Fibroblast of skin of left biceps (primary cell): ENCODE measurements around the gene DISP1.
A peak's percentile ranks its signal among the peaks of the same experiment; 100 is the strongest.
"Not testable (repeated sequence)": the region's sequence is repeated elsewhere in the genome, so short reads cannot be mapped to it uniquely, and the experiment has no call there.

Experiments used
- DNase-seq, 2 experiments: peaks; one replicate each; pipeline ENCODE4 v3.0.0-alpha.2; 2013; ENCODE audit warnings: low read depth in 2 of 2

Gene DISP1

DNA sequence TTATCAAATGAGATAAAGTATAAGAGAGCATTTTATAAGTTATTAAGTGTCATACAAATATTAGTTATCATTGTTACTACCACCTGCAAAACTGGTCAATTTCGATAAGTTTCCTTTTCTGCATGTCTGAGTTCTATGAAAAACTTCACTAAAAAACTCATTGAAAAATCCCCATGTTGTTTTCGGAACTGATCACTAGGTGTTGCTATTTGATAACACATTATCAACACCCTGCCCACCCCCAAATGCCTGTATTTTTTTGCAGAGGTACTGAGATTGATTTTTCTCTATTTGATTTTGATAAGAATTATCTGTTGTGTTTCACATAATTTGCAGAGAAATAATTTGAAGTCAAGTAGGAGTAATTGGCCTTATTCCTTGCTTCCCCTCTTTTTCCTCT is 22.1 kb upstream of the DISP1 start:
- no peak for DNase-seq

DNA sequence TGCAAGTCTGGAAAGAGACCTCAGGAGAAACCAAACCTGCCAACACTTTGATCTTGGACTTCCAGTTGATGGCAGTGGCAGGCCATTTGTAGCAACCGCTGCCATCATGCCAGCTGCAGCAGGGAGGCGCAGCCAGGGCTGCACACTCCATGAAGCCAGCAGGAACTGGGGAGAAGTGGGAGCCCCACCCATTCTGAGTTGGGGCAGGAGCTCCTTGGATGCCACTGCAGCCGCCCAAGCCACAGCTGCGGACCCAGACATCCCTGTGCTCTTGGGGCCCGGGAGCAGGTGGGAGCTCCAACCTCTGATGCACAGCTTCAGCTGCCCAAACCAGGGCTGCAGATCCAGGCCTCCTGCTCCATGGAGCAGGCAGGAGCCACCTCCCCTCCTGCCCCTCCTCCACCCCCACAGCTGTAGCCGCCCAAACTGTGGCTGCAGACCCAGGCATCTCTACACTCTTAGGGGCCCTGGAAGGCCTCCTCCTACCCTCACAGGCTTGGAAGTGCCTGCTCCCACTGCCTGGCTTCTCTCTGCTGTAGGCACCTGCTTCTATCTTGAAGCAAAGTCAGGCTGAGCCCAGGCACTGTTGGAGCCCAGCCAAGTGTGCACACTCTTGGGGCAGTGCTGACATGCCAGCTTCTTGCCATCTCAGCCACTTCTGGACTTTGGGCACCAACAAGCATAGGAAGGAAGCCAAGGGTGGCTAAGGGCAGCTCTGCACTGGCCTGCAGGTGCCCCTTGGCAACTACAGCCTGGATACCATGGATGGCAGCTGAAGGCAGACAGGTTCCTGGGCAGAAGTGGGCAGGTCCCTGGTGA is 20.0 kb upstream of the DISP1 start:
- DNase-seq: no peak

DNA sequence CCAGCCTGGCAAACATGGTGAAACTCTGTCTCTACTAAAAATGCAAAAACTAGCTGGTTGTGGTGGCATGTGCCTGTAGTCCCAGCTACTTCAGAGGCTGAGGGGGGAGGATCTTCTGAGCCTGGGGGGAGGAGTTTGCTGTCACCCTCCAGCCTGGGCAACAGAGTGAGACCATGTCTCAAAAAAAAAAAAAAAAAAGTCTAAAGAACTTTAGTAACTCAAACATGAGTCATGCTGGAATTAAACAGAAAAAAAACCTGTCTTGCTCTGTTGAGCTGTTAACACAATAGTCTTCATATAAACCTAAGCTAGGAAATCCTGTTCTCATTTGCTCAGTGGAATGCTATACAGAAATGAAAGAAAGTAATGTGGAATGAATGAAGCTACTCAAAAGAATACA is 16.7 kb upstream of the DISP1 start:
- no peak for DNase-seq

DNA sequence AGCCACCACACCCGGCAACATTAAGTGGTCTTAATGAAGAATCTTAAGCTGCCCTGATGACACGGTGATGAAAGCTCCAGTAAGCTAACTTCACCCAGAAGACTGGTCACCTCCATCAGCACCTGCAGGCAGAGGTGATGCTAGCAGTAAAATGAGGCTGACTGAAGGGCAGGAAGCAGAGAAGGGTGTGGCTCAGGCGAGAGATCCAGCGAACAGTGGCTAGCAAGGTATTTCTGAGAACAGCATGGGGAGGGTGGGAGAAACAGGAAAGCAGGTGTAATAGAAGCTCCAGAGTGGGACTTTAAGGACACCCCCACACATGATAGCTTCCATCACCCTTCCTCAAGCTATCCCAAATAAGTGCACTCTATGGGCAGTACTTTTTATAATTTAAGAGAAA is 15.9 kb upstream of the DISP1 start:
- DNase-seq: no peak

DNA sequence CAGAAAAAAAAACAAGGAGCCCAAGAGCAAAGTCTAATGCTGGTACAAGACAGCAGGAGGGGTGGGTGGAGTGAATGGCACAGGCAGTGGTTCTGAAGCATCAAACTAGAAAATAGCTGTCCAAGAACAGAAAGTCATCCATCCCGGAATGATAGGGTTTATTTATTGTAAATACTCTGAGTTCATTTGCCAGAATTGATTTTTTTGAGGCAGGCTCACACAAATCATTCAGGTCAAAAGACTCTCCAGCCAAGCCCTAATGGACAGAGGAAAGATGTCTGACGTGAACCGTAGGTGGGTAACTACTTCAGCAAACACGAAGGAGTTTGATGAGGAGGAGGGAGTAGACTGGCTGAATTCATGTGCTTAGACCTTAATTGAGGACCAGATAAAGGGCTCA is 13.8 kb upstream of the DISP1 start:
- DNase-seq: no peak

DNA sequence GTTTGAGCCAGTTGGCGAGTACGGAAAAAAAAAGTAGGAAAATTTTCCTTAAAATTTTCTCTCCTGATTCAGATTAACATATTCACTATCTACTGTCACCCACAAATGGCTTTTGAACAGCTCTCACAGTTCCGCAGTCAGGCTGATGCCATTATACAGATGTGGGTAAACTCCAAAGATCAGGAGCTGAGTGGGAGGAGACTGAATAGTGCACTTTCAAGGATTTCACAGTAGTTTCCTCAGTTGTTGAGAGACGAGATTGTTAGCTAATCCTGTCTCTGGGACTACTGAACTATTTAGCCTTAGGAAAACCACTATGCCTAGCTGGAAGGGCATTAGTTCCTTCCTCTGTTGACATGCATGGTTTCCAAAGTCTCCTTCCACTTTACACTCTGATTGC is 3.2 kb upstream of the DISP1 start:
- no peak for DNase-seq

DNA sequence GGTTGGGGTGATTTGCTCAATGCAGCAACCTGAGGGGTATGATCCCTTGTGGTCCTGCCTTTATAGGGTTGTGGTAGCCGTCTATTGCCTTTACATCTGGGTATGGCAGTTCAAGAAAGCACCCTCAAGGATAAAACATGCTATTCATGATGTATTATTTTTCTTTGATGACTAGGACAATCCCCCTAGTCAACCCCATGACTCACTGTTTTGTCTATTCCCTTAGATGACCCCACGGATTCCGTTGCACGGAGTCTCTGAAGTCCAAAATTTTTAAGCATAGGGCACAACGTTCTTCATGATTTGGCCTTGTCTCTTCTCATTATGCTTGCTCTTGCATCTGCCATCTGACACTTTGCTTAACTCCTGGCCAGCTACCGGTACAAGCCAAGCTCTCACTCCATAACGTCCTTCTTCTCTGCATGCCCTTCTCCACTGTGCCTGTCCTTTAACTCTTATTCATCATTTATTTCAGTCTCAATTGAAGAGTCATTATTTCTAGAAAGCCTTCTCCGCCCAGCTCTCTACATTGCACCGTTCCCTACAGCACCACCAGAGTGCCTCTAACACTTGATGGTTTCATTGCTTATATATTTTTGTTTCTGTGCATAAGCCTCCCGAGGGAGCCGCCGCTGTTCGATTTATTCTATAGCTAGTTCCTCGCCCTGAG is 838 bp upstream of the DISP1 start:
- no peak for DNase-seq

DNA sequence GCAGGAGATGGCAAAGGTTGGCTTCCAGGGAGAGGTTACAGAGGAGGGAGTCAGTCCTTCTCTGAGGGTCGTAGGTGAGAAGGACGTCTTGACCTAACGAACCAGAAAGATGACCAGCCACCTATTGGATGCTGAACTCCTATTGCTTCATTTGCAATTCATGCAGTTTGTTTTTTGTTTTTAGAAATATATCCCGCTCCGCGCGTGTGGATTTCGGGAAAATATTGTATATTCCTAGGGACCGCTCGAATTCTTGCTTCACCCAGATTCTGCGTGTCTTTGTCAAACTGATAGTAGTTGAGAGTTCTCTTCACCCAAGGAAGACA is 564 bp downstream of the DISP1 start:
- DNase-seq: no peak

DNA sequence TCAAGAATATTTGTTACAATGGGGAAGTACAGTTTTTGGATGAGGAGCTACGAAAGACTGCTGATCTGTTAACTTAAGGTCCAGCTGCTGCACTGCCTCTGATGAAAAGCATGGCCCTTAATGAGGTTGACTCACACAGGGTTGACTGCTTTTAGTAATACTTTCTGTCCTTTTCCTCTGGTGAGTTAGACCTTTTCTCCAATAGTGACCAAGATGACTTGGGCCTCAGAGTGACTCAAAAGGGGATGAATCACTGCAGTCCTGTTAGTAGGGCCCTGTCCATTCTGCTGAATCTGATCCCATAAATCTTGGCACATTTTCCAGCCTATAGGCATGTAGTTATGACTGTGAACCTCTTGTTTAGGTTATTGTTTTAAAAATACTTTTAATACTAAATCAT is 2.7 kb downstream of the DISP1 start:
- peak in 1 of 2 experiments; percentile 21 for DNase-seq

DNA sequence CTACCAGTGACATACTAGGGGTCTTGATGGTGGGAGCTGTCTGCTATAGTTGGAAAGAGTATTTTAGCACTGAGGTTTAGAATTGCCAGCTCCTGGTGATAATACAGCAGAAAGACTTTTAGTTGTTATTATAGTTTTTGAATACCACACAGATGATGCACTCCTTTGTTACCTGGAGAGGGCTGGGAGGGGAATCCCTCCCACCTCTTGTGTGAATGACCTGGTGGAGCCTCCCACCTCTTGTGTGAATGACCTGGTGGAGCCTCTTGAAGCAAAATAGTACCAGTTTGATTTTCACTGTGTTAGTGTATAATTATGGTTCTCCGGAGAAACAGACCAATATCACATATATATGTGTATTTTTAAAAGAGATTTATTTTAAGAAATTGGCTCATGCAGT is 3.3 kb downstream of the DISP1 start:
- DNase-seq: no peak

DNA sequence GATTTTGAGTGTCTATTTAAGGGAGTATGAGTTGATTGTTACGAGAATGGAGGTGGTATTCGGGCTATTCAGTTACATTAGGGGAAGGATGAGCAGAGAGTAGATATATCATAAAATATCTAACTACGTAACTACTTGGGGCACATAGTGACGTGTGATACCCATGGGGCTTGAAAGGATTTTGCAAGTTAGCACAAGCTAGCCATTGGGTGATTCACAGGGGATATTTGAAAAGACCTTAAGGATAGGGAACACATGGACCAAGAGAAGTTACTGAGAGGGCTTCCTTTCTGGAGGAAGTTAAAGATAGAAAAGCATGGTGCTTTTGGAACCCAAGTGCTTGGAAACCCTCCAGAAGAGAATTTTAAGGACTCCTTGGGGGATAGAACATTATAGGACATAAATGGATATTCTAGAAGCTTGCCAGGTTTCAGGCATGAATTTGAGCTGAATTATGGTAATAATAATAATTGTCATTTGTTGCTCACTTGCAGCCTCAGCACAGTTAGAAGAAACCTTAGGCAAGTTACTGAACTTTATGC is 5.4 kb downstream of the DISP1 start:
- DNase-seq: no peak

DNA sequence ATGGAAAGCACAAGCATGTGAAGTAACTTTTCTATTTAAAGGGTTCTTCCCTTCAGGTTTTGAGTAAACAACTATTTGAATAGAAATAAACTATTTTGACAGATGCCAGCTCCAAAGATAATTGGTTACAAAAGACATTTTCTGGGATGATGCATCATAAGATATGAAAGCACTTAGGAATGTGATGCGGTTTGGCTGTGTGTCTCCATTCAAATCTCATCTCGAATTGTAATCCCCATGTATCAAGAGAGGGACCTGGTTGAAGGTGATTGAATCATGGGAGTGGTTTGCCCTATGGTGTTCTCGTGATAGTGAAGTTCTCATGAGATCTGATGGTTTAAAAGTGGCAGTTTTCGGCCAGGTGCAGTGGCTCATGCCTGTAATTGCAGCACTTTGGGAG is 6.4 kb downstream of the DISP1 start:
- DNase-seq: no peak

DNA sequence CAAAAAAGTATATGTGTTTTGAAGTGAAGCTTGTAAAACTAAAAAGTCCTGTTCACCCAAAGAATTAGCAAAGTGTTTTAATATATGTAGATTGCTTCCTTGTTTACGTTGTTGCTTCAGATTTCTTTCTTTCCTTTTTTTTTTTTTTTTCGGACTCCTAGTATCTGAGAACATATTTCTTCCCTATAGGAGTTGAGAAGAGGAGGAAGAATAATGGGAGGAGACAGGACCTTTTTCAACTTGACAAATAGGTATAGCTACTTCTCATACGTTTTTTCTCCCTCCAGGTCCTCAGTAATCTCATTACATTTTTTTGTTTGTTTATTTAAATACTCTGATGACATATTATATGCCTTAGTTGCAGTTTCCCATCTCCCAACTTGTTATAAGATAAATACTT is 8.9 kb downstream of the DISP1 start:
- DNase-seq: no peak

DNA sequence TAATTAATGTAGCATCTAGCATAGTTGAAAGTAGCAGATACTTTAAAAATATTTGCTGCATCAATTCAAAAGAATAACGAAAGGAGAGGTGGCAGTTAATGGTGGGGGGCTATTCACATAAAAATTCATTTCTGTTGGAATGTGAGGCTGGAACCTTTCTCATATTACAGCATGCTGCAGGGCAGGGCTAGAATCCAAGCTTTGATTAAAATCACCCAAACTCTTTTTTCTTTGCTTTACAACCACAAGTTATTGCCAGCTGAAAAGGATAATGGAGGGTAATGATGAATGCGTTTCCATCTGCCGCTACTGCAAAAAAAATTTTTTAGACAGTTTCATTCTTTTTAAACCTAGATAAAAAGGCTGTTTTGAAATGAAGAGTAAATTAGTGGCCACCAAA is 9.8 kb downstream of the DISP1 start:
- DNase-seq: no peak

DNA sequence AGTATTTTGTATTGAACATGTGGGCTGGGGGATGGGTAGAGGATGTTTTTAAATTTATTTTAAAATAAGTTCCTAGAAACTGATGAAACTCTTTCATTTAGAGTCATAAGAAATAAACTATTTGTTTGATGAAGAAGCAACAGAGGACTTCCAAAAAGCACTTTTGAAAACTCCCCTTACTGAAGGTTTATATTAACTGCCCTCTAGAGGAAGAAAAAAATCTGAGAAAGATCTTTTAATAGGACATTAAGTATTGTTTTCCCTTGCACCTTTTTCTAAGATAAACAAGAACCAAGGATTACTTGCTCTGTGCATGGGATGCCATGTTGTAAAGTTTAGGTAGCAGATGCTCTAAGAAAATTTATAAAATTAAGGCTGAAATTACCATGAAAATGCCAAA is 14.1 kb downstream of the DISP1 start:
- no peak for DNase-seq

DNA sequence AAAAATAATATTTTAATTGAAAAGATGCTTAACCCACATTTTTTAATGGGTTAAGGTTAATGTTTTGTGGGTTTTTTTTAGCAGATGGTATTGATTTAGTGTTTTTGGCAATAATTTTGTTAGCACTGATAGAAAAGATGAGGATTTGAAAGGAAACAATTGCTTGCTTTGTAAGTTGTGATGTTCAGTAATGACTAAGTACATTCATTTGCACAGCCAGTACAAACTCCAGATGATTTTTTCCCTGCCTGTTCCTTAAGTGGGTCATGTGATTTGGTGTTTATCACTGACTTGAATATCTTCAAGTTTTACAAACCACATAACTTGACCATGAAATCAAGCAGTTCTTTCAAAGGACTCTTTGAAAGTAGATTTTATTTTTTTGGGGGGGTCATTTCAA is 15.0 kb downstream of the DISP1 start:
- no peak for DNase-seq

DNA sequence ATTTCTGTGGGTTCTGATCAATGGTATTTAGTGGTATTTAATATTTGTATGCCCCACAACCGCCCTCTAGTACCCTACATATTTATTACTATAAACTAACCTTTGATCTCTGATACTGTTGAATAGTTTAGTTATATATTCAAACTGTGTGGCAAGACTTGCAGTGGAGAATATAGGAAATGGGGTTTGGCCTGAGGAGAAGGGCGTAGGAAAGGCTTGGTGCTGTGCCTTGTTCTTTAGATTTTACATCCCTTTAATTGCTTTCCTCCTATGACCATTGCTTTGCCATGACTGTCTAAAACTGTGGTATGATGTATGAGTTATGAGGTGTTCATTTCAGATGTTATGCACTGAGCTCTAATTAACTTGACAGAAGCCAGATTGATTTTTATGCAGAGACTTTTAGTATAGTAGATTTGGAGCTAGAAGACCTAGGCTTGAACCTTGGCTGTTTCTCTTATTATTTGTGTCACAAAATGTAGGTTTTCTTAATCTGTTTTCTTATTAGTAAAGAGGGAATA is 18.6 kb downstream of the DISP1 start:
- DNase-seq: no peak

DNA sequence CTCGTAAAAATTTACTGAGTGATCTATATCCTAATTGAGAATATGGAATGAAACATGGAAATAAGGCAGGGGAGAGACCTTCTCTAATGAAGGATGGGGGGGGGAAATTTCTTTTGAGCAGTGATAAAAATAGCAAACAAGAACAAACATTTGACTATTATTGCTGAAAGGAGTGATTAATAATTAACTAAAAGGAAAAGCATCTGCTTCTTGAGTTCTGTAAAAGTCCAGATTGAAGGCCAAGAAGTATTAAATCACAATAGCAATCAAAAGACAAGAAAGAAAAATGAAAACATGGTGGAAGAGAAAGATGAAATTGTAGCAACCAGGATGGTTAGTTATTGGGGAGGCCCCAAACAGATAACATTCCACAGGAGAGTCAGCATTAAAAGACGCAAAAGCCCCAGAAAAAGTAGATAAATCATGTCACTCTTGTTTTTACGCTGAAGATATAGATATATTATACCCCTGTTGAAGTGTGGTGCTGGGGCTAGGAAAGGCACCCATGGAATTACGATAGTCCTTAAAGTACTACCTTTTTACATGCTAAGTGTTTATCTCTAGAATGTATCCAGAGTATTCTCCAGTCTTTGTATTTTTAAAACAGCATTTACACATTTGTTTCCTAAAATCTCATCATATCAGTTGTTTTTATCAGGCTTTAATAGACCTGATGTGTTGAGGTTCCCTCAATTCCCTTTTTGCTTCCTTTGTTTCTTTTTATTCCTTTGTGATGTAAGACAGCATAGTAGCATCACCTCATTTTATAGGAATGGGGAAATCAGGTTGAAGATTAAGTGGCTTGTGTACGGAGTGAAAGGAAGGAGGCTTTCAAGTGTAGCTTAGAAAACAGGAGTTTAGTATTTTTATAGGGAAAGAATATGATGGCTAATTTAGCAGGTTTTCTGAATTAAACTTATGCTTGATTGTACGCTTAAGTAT is 28.9 kb downstream of the DISP1 start:
- no peak for DNase-seq

DNA sequence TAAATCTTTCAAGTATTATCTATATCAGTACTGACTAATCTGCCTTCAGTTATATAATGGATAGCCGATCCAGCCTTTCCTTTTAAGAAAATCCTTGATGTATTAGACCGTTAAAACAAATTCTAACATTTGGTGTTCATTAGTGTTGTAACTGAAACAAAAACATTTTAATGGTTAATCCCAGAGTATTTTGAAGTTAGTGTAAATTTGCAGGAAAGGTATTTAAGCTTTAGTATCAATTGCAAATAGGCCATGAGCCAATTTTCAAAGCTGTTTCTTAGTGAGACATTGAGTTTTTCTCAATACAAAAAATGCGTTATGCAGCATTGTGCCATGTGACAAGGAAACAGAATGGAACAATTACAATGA is 29.6 kb downstream of the DISP1 start:
- DNase-seq: peak; percentile 26 to 32

DNA sequence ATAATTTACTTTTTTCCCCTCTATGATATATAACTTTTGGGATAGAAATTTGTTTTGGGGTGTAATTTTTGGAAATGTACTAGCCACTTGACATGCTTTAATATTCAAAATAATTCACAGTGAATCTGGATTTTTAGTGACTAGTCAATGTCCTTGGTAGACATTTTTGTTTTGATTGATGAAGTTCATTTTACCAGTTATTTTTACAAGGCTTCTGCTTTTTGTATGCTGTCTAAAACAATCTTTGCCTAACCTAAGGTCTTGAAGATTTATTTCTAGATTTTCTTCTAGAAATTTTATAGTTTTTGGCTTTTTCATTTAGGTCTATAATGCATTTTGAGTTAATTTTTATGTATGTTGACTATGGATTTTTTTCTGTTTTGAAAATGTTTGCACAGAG is 30.9 kb downstream of the DISP1 start:
- DNase-seq: no peak

DNA sequence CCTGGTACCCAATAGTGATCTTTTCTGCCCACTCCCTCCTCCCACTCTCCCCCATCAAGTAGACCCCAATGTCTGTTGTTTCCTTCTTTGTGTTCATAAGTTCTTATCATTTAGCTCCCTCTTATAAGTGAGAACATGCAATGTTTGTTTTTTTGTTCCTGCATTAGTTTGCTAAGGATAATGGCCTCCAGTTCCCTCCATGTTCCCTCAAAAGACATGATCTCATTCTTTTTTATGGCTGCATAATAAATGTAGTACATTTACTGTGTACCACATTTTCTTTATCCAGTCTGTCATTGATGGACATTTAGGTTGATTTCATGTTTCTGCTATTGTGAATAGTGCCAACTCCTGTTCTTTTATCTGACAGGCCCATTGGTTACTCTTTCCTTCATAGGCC is 35.7 kb downstream of the DISP1 start:
- not testable (repeated sequence) for DNase-seq

DNA sequence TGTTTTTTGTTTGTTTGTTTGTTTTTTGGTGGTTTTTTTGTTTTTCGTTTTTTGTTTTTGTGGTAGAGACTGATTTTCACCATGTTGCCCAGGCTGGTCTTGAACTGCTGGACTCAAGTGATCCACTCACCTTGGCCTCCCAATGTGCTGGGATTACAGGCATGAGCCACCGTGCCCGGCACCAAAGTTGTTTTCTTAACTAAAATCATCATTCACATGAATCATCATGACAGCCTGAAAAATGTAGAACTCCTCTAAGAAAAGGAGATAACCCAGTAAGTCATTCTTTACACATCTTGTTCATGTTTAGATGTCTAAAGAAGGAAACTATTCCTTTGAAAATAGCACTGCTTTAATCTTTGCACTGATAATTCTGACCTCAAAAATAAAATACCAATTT is 37.5 kb downstream of the DISP1 start:
- DNase-seq: no peak
